ENCODE results near the gene KCNH5.

DNA sequence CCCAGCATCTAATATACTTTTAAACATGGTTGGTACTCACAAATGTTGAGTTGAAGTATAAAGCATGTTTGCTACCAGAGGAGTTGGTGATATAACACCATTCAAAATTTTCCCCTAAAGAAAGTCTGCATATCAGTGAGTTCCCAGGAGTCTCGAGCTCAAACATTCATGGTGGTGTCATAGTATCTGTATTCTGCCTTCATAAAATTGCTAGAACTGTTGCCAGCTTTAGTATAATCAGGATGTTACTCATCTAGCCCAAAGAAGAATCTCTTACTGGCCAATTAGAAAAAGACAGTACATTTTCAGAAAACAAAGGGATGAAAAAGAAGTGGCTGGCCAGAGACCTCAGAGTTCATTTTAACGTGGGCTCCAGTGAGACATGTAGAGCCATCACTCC is 374.7 kb downstream of the KCNH5 start:
- TF ChIP-seq FOXA1 (IDR thresholded peaks at IDR 0.05) (no peak), FOXK2 (IDR thresholded peaks at IDR 0.05) (no peak), FOXM1 (IDR thresholded peaks at IDR 0.05; ENCODE audit: borderline replicate concordance) (no peak)

Data from HEK293T (cell line).